Adrenal gland (tissue), 12 donors: ENCODE data around the gene RING1. TPM values are rescaled to one million over a fixed set of nuclear protein-coding genes. Genes with fewer than 3 reads are reported as not detected.
A peak's percentile ranks its signal among the peaks of the same experiment; 100 is the strongest.

ENCODE experiments used
- DNase-seq, 7 donors: peaks; one replicate each; pipeline ENCODE4 v3.0.0-alpha.2; 2019 to 2020
- H3K27ac ChIP-seq, 5 donors: fragments of 200-600 bp; sonication (generic) in 4 of 5; 1 replicate in 3 of 5; 2 replicates in 2 of 5; pipeline versions ENCODE4 v1.5.1 to v1.8.0; 2016 to 2020; ENCODE audit warnings: mild to moderate bottlenecking in 1 of 5
- H3K27me3 ChIP-seq: fragments of 200-600 bp; 2 replicates; pipeline ENCODE4 v1.8.0; 2021
- H3K36me3 ChIP-seq, 2 donors: fragments of 200-600 bp; replicated peaks in 1 of 2; 1 replicate in 1 of 2; 2 replicates in 1 of 2; pipeline versions ENCODE4 v1.5.1 to v1.8.0; 2018 to 2022
- H3K4me1 ChIP-seq, 2 donors: fragments of 200-600 bp; replicated peaks in 1 of 2; 1 replicate in 1 of 2; 2 replicates in 1 of 2; pipeline versions ENCODE4 v1.5.1 to v1.8.0; 2018 to 2021
- H3K4me3 ChIP-seq, 4 donors: fragments of 200-600 bp; sonication (generic) in 3 of 4; one replicate each; pipeline ENCODE4 v1.5.1; 2016 to 2018
- H3K9me3 ChIP-seq, 3 donors: fragments of 200-600 bp; sonication (generic) in 1 of 3; replicated peaks in 1 of 3; 1 replicate in 2 of 3; 2 replicates in 1 of 3; pipeline versions ENCODE4 v1.5.1 to v1.8.0; 2016 to 2021
- POLR2A ChIP-seq, 2 donors: fragments of 450-650 bp; IDR thresholded peaks; one replicate each; pipeline ENCODE4 v1.6.1; 2017; ENCODE audit warnings: antibody characterized with exemption in 2 of 2, mild to moderate bottlenecking in 2 of 2, moderate library complexity in 1 of 2
- WGBS, 4 donors: extraction: QIAGEN DNeasy Blood & Tissue Kit in 2 of 4; methylation state at CpG; one replicate each; pipeline versions ENCODE4 v1.1.5 to v1.1.7; 2013 to 2017; 5-methylcytosine and 5-hydroxymethylcytosine counted together
- intact Hi-C, 2 donors: fragments of 100-400 bp; cut with DNase I; formaldehyde crosslinking; loops; one replicate each; pipeline versions ENCODE4 v1.14.1 to v1.15.0; 2022 to 2023
- polyA plus RNA-seq, 3 donors: library from polyadenylated mRNA; stranded (reverse); fragments of 200-250 nt in 2 of 3; fragments of 350-450 nt in 1 of 3; fragmentation: Illumina TruSeq in 1 of 3; extraction: RNeasy Lipid Tissue Mini Kit (QIAGEN cat#74804) in 1 of 3; gene quantifications; one replicate each; pipeline ENCODE4 v1.2.3, GENCODE V29; 2013 to 2014
- total RNA-seq, 9 donors: library from RNA; depleted of rRNA in 4 of 9; stranded (reverse); fragments of >200 nt in 4 of 9; fragments of 120-200 nt in 1 of 9; fragmentation: NEBNext Ultra II Directional in 1 of 9; extraction: Animal tissue kit (Norgen Biotek cat#: 25700) in 1 of 9; gene quantifications; one replicate each; pipeline versions ENCODE4 v1.1.0 to v1.2.4, GENCODE V29; 2013 to 2023
- TF ChIP-seq, protein P1 (sequence below), 6 experiments: fragments of 450-650 bp in 4 of 6; fragments of 200-600 bp in 2 of 6; sonication (generic) in 1 of 6; IDR thresholded peaks; 1 replicate in 5 of 6; 2 replicates in 1 of 6; pipeline versions ENCODE4 v1.5.1 to v1.8.0; 2016 to 2021; ENCODE audit warnings: antibody characterized with exemption in 6 of 6, mild to moderate bottlenecking in 2 of 6, moderate library complexity in 1 of 6
- donor health status: healthy with polysubstance abuse.
- donor health status: Bipolar disorder and iron deficiency.
- donor health status: DM: yes; HTN: yes; CAD: no.
- donor health status: DM: no; HTN: no; CAD: no.
- donor health status: DM: no; HTN: no; CAD: no.
- donor health status: DM: yes; HTN: yes; CAD: no.

RING1 gene
- total and polyA plus RNA-seq, 12 donors: 8.5 to 107 (median 32.4) TPM

DNA sequence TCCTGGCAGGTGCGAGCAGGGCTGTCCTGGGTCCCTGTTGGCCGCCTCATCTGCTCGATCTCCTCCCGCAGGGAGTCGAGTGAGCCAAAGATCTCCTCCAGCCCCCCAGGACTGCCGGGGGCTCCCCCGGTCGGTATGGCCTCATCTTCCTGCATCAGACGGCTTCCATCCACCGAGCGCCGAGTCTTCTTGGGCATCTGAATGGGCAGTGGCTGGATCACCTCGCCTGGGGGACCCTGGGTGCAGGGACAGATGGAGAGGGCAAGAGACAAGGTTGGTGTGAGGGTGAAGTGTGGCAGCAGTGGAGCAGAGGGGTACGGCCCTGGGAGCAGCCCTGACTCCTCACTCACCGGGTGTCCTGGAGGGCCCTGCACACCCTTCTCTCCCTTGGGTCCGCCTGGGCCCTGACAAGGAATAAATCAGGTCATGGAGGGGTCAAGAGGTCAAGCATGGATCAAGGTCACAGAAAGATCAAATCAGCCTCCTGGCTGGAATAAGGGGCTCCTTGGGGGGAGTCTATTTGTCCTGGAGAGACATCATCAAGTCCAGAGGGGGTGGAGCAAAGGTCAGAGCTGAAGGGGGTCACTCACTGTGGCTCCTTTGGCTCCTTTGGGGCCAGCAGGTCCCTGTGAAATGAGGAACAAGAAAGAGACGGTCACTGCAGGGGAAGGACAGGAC is 42.6 kb upstream of the RING1 start:
- Histone ChIP-seq H3K4me1 (peaks cover 0 to 5% of the 10 kb centered on the region in 2 donors), H3K9me3 (no peaks in the 10 kb centered on the region), H3K27ac (no peak overlapping the region), H3K27me3 (no peaks in the 10 kb centered on the region), H3K36me3 (no peaks in the 10 kb centered on the region), H3K4me3 (no peak overlapping the region)
- intact Hi-C loops: no loop called here
- TF ChIP-seq, protein P1, sequence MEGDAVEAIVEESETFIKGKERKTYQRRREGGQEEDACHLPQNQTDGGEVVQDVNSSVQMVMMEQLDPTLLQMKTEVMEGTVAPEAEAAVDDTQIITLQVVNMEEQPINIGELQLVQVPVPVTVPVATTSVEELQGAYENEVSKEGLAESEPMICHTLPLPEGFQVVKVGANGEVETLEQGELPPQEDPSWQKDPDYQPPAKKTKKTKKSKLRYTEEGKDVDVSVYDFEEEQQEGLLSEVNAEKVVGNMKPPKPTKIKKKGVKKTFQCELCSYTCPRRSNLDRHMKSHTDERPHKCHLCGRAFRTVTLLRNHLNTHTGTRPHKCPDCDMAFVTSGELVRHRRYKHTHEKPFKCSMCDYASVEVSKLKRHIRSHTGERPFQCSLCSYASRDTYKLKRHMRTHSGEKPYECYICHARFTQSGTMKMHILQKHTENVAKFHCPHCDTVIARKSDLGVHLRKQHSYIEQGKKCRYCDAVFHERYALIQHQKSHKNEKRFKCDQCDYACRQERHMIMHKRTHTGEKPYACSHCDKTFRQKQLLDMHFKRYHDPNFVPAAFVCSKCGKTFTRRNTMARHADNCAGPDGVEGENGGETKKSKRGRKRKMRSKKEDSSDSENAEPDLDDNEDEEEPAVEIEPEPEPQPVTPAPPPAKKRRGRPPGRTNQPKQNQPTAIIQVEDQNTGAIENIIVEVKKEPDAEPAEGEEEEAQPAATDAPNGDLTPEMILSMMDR (IDR thresholded peaks at IDR 0.05): no peak
- TF ChIP-seq POLR2A (IDR thresholded peaks at IDR 0.05): no peak
- 72 to 79% (median 77%) methylated on average over 9 to 17 of the region's 17 CpGs for WGBS, 4 donors
- DNase-seq: peak in 1 of 7 donors; percentile 13

DNA sequence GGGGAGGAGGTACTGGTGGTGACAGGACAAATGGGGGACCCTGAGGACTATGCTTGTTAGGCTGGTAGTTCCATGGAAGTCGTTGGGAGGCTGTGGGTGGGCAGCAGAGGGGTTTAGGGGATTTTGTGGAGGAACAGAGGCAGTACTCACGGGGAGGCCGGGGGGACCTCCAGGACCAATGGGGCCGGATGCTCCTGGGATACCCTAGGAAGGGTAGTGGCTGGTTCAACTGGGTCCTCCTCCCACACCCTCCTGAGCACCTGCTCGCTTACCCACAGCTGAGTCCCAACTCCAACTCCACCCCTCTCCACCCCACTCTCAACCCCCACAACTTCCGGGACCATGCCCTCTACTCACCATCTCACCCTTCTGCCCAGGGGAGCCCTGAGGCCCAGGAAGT is 41.9 kb upstream of the RING1 start:
- no peaks in the 10 kb centered on the region for H3K36me3 ChIP-seq
- H3K27me3 ChIP-seq: no peaks in the 10 kb centered on the region
- no peak for DNase-seq
- peaks cover 0 to 5% of the 10 kb centered on the region in 2 donors for H3K4me1 ChIP-seq
- intact Hi-C loops: no loop called here
- no peaks in the 10 kb centered on the region for H3K9me3 ChIP-seq
- WGBS, 4 donors: 74 to 88% (median 86%) methylated on average over 6 of the region's 6 CpGs
- H3K4me3 ChIP-seq: no peak overlapping the region
- no peak overlapping the region for H3K27ac ChIP-seq
- no peak for TF ChIP-seq POLR2A (IDR thresholded peaks at IDR 0.05)
- TF ChIP-seq, protein P1 (IDR thresholded peaks at IDR 0.05): no peak

DNA sequence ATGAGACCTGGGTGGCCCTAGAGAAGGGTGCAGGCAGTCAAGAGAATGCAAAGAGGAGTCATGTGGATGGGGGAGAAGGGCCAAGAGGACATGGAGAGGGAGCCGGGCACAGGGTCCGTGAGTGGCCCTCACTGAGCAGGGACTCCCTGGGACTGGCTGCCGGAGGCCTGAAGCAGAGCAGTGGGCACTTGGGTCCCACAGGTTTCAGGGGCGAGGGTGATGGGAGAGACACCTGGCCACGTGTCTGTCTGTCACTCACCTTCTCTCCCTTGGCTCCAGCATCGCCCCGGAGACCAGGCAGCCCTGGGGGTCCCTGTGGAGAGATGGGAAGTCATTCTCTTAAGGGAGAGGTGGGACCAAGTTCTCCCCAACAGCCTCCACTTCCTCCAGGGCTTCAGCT is 41.5 kb upstream of the RING1 start:
- no peaks in the 10 kb centered on the region for H3K9me3 ChIP-seq
- no peaks in the 10 kb centered on the region for H3K36me3 ChIP-seq
- no peak for TF ChIP-seq POLR2A (IDR thresholded peaks at IDR 0.05)
- TF ChIP-seq, protein P1 (IDR thresholded peaks at IDR 0.05): no peak
- DNase-seq: no peak
- H3K4me1 ChIP-seq: peaks cover 0 to 2% of the 10 kb centered on the region in 2 donors
- no peaks in the 10 kb centered on the region for H3K27me3 ChIP-seq
- no peak overlapping the region for H3K27ac ChIP-seq
- H3K4me3 ChIP-seq: no peak overlapping the region
- intact Hi-C loops: no loop called here
- WGBS, 4 donors: 71 to 88% (median 86%) methylated on average over 3 to 7 of the region's 7 CpGs

DNA sequence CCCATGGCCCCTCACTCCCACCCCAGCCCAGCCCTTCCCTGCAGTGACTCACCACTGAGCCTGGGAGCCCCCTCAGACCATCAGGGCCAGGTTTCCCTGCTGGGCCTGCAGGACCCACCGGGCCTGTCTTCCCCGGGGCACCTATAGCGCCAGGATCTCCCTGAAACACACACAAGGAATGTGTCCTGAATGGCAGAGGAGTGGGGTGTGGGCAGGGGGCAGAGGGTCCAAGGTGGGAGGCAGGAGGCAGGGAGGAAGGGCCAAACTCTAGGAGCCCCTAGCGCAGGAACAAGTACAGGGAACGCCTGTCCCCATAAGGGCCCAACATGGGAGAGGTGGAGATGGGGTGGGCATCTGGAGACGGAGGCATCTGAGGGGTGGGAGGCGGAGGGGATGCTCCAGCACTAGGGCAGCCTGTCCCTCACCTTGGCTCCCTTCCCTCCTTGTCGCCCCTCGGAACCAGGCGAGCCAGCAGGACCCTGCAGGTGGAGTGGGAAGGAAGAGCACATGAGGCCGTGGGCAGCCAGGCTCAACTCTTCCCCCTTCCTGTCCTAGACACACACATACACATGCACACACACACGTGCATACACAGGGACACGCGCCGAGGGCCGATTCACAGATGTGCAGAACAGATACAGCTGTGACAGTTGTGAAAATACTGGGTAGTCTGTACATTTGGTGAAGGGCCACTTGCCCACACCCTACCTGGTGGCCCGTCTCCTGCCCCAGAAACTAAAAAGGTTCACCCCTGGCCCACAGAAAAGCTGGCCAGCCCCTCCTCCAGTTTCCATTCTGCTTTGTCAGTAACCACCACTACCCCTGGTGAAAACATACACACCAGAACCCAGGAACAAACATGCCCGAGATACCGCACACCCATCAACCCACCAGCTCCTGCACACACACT is 40.7 kb upstream of the RING1 start:
- Histone ChIP-seq H3K36me3 (no peaks in the 10 kb centered on the region), H3K27me3 (no peaks in the 10 kb centered on the region), H3K9me3 (no peaks in the 10 kb centered on the region), H3K27ac (no peak overlapping the region), H3K4me3 (no peak overlapping the region), H3K4me1 (no peaks in the 10 kb centered on the region)
- WGBS, 4 donors: 86 to 92% (median 88%) methylated on average over 15 to 19 of the region's 19 CpGs
- no peak for DNase-seq
- intact Hi-C loops: no loop called here
- TF ChIP-seq POLR2A (IDR thresholded peaks at IDR 0.05): no peak
